GM12878 (cell line): ENCODE measurements around the gene MED13L. TPM values are rescaled to one million over a fixed set of nuclear protein-coding genes. Genes with fewer than 3 reads are reported as not detected.

ENCODE experiments used
- ATAC-seq: fragments of 200-7000 bp; cut with Tn5 transposase; 3 replicates; pipeline ENCODE4 v1.9.1; 2020; ENCODE audit warnings: mild to moderate bottlenecking, moderate library complexity
- BruUV-seq: library from RNA; stranded (reverse); fragments of 400-500 nt; replicated peaks from 2 replicates; lab custom pipeline; 2021; lab: Mats Ljungman, UMichigan
- CTCF ChIA-PET: fragments of 300-600 bp; sonication (Branson Sonifier 250); formaldehyde crosslinking; extraction: SDS; loops from one replicate; lab custom pipeline; 2021; ENCODE audit warnings: inconsistent platforms; lab: Yijun Ruan, JAX
- POLR2A ChIA-PET: fragments of 350-600 bp; formaldehyde crosslinking; extraction: SDS; loops from one replicate; lab custom pipeline; 2021; ENCODE audit warnings: inconsistent platforms; lab: Charles Lee
- RAD21 ChIA-PET: fragments of 300-600 bp; sonication (Branson Sonifier 250); formaldehyde crosslinking; loops from one replicate; lab custom pipeline; 2023; ENCODE audit warnings: antibody characterized with exemption; ENCODE audit not compliant: unreplicated experiment; lab: Charles Lee
- SMC1A ChIA-PET: fragments of 300-600 bp; sonication (Branson Sonifier 250); formaldehyde crosslinking; loops from one replicate; lab custom pipeline; 2023; ENCODE audit not compliant: unreplicated experiment, uncharacterized antibody; lab: Charles Lee
- DNase-seq: peaks from one replicate; pipeline ENCODE4 v3.0.0-alpha.2; 2011; ENCODE audit warnings: low read depth, low spot score
- FAIRE-seq: peaks from 3 replicates; lab custom pipeline; 2011; peaks lifted over from hg19 to GRCh38; lab: Jason Lieb, UNC
- H2AFZ ChIP-seq: 2 replicates; pipeline ENCODE4 v1.6.0; 2011; ENCODE audit warnings: low read depth, low read length, control low read depth; ENCODE audit not compliant: control insufficient read depth
- H3K27ac ChIP-seq: 2 replicates; pipeline ENCODE4 v1.5.1; 2011; ENCODE audit warnings: control low read depth; ENCODE audit not compliant: control insufficient read depth, insufficient read depth
- H3K27me3 ChIP-seq, 2 experiments: replicated peaks in 1 of 2; 2 replicates each; pipeline versions ENCODE4 v1.6.0 to v1.6.1; 2011; ENCODE audit warnings: low read length in 1 of 2; ENCODE audit not compliant: control insufficient read depth in 2 of 2, insufficient read depth in 2 of 2
- H3K36me3 ChIP-seq, 2 experiments: 2 replicates each; pipeline ENCODE4 v1.5.1; 2011; ENCODE audit warnings: low read length in 1 of 2; ENCODE audit not compliant: control insufficient read depth in 2 of 2, insufficient read depth in 2 of 2
- H3K4me1 ChIP-seq: 2 replicates; pipeline ENCODE4 v1.6.1; 2011; ENCODE audit warnings: mild to moderate bottlenecking, low read length, moderate library complexity, mixed read lengths; ENCODE audit not compliant: control insufficient read depth, insufficient read depth
- H3K4me2 ChIP-seq: 2 replicates; pipeline ENCODE4 v1.6.0; 2011; ENCODE audit warnings: control low read depth; ENCODE audit not compliant: control insufficient read depth, insufficient read depth
- H3K4me3 ChIP-seq: fragments of 200-600 bp; sonication (generic); 2 replicates; pipeline ENCODE4 v1.5.1; 2016
- H3K79me2 ChIP-seq: 2 replicates; pipeline ENCODE4 v1.6.0; 2011; ENCODE audit warnings: low read length; ENCODE audit not compliant: control insufficient read depth, insufficient read depth
- H3K9ac ChIP-seq: 2 replicates; pipeline ENCODE4 v1.8.0; 2011; ENCODE audit warnings: low read length, control low read depth, mixed read lengths; ENCODE audit not compliant: control insufficient read depth, insufficient read depth
- H3K9me3 ChIP-seq: replicated peaks from 3 replicates; pipeline ENCODE4 v1.5.1; 2011; ENCODE audit warnings: mild to moderate bottlenecking, low read length; ENCODE audit not compliant: control insufficient read depth, insufficient read depth
- H4K20me1 ChIP-seq: 2 replicates; pipeline ENCODE4 v1.6.0; 2011; ENCODE audit not compliant: control insufficient read depth, insufficient read depth
- CREB1 ChIP-seq: IDR thresholded peaks from 2 replicates; pipeline ENCODE4 v1.6.1; 2012; ENCODE audit warnings: low read depth, mild to moderate bottlenecking, inconsistent platforms
- MEF2A ChIP-seq: IDR thresholded peaks from 2 replicates; pipeline ENCODE4 v1.6.1; 2011; ENCODE audit warnings: low read depth, mild to moderate bottlenecking, low read length, moderate library complexity; ENCODE audit not compliant: insufficient read depth
- NFIC ChIP-seq: IDR thresholded peaks from 2 replicates; pipeline ENCODE4 v1.6.1; 2012; ENCODE audit warnings: low read depth, mild to moderate bottlenecking, inconsistent platforms, low read length, moderate library complexity
- PAX8 ChIP-seq: fragments of 450-650 bp; IDR thresholded peaks from 2 replicates; pipeline ENCODE4 v1.6.1; 2017; ENCODE audit warnings: mild to moderate bottlenecking, moderate library complexity
- RB1 ChIP-seq: fragments of 450-650 bp; formaldehyde crosslinking; IDR thresholded peaks from 2 replicates; pipeline ENCODE4 v1.6.1; 2017; ENCODE audit warnings: mild to moderate bottlenecking, borderline replicate concordance
- REST ChIP-seq: IDR thresholded peaks from 2 replicates; pipeline ENCODE4 v1.6.1; 2012; ENCODE audit warnings: mild to moderate bottlenecking, low read depth, low read length
- STAT3 ChIP-seq: IDR thresholded peaks from 2 replicates; pipeline ENCODE4 v1.6.1; 2011; ENCODE audit warnings: low read depth, low read length, improper control_type of control experiment
- WGBS: methylation state at CpG from one replicate; pipeline ENCODE4 v1.1.6; 2016; ENCODE audit warnings: low lambda C conversion rate; ENCODE audit not compliant: insufficient replicate concordance, insufficient coverage; ENCODE audit errors: missing lambda C conversion rate; 5-methylcytosine and 5-hydroxymethylcytosine counted together
- in situ Hi-C: fragments of 300-500 bp; cut with MboI; formaldehyde crosslinking; loops from 9 replicates; pipeline ENCODE4 v1.14.3; 2018; ENCODE audit warnings: mixed read lengths
- intact Hi-C: fragments of 100-400 bp; cut with micrococcal nuclease; formaldehyde crosslinking; loops from one replicate; pipeline ENCODE4 v1.14.2; 2022; ENCODE audit not compliant: unreplicated experiment
- polyA plus RNA-seq, 11 experiments: library from polyadenylated mRNA; depleted of rRNA in 4 of 11; unstranded in 6 of 11; stranded (reverse) in 5 of 11; fragments of >200 nt; fragmentation: Nextera tagmentation in 4 of 11; fragmentation: Illumina TruSeq in 1 of 11; extraction: Ambion mirVana in 4 of 11; extraction: Trizol in 1 of 11; gene quantifications; 1 replicate in 1 of 11; 2 replicates in 10 of 11; pipeline versions ENCODE4 v1.2.1 to v1.2.3, GENCODE V29; 2011 to 2016; ENCODE audit warnings: inconsistent platforms in 2 of 11, missing spikeins in 2 of 11, low read depth in 1 of 11
- total RNA-seq, 4 experiments: library from RNA; depleted of rRNA in 3 of 4; stranded (reverse); fragments of >200 nt in 3 of 4; fragmentation: Illumina TruSeq in 1 of 4; extraction: Trizol in 1 of 4; gene quantifications; 2 replicates each; pipeline versions ENCODE4 v1.2.1 to v1.2.3, GENCODE V29; 2013 to 2021

Gene MED13L
- total and polyA plus RNA-seq, 10 of the 15 experiments (the other 5 are each of a cell fraction or from before 2014, with no cell fraction given), result 3.7 to 30.1 (median 9.1) TPM

- in situ Hi-C loops (no loop called here), intact Hi-C loops (no loop called here)
- H3K4me1 ChIP-seq, result no peaks in the 10 kb centered on the region; the same call in 1 of the 2 replicates
- ATAC-seq (peak; percentile 46; the same call in 2 of the 3 replicates), DNase-seq (no peak), FAIRE-seq (peak; percentile 23)
- ChIA-PET SMC1A (no interaction called here), CTCF (no interaction called here), POLR2A (no interaction called here), RAD21 (no interaction called here)
- no peak overlapping the region for H3K4me3 ChIP-seq
- BruUV-seq, result no TSS peak
- no peak overlapping the region for H3K4me2 ChIP-seq
- no peaks in the 10 kb centered on the region for H3K36me3 ChIP-seq
- H3K9ac ChIP-seq, result no peak overlapping the region
- H4K20me1 ChIP-seq, result no peaks in the 10 kb centered on the region
- WGBS, result 79% methylated on average over 5 of the region's 5 CpGs
- H3K27me3 ChIP-seq, result no peaks in the 10 kb centered on the region
- no peaks in the 10 kb centered on the region for H3K9me3 ChIP-seq
- H3K79me2 ChIP-seq, result no peaks in the 10 kb centered on the region
- H3K27ac ChIP-seq, result no peak overlapping the region
- TF ChIP-seq PAX8 (no peak), REST (no peak), STAT3 (no peak)
- no peak overlapping the region for H2AFZ ChIP-seq
Observed at GRCh38 chr12:116050275-116050674, 227.2 kb downstream of the MED13L start.

GRCh38 chr12:116048879-116049278 lies 228.6 kb downstream of the MED13L start:
- Histone ChIP-seq H3K27ac (no peak overlapping the region), H3K4me2 (no peak overlapping the region), H3K9me3 (no peaks in the 10 kb centered on the region), H2AFZ (no peak overlapping the region), H3K4me1 (no peaks in the 10 kb centered on the region; the same call in 1 of the 2 replicates), H4K20me1 (no peaks in the 10 kb centered on the region), H3K9ac (no peak overlapping the region), H3K36me3 (no peaks in the 10 kb centered on the region), H3K4me3 (no peak overlapping the region), H3K79me2 (no peaks in the 10 kb centered on the region), H3K27me3 (no peaks in the 10 kb centered on the region)
- DNase-seq (no peak), FAIRE-seq (peak; percentile 27), ATAC-seq (peak; percentile 65)
- CTCF ChIA-PET, result interaction anchor here (2.2 kb wide), 1 partner anchor 51 kb away, joined by 5 read pairs; no protein-coding TSS in a partner anchor
- BruUV-seq, result no TSS peak
- POLR2A ChIA-PET, result no interaction called here
- in situ Hi-C loops, result no loop called here
- RAD21 ChIA-PET, result no interaction called here
- SMC1A ChIA-PET, result interaction anchor here (0.6 to 1.6 kb wide), 2 partner anchors 12 to 1115 kb away, joined by 3 read pairs; no protein-coding TSS in a partner anchor
- TF ChIP-seq CREB1 (peak; percentile 19; the same call in 1 of the 2 replicates), RB1 (no peak), NFIC (peak; percentile 34; the same call in 1 of the 2 replicates), MEF2A (peak; percentile 71; the same call in 1 of the 2 replicates)
- intact Hi-C loops, result no loop called here
